Measurements from ENCODE around the gene BMP15. TPM values are rescaled to one million over a fixed set of nuclear protein-coding genes. Genes with fewer than 3 reads are reported as not detected.

The BMP15 gene
- total RNA-seq, 2 donors from 2014 or later, result not detected

DNA sequence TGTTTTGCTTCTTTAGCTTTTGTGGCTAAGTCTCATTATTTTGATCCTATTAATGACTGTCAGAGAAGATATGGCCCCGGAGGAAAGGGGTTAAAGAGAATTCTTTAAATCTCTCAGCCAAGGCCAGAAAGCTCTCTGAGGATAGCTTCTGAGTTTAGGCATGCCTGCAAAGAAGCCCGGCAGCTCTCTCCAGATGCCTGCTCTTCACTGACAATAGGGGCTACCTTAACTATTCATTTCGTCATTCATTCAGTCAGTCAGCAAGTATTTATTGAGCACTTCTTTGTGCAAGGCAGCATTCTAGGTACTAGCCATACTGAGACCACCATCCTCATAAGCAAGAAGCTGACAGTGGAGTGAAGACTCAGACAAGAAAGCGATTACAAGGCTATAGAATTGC is 34.0 kb upstream of the BMP15 start:
- no peak for DNase-seq (ENCODE audit: low spot score)
- H3K36me3 ChIP-seq, result no peaks in the 10 kb centered on the region
- H3K4me1 ChIP-seq (replicated peaks), result no peaks in the 10 kb centered on the region

DNA sequence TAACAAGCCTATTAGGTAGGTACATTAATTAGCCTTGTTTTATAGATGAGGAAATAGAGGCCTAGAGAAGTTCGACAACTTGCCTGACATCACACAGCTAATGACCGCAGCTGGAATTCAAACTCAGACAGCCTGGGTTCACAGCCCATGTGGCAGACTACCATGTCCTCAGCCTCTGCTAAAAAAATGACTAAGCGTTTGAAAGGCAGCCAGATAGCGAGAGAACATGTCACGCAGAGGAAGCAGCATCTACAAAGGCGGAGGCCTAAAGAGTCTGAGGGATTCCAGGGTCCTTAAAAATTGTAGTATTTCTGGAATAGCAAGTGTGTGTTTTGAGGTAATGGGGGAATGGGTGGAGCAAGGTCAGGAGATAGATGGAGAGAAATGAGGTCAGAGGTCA is 33.2 kb upstream of the BMP15 start:
- H3K4me1 ChIP-seq (replicated peaks), result no peaks in the 10 kb centered on the region
- TF ChIP-seq, protein P1, sequence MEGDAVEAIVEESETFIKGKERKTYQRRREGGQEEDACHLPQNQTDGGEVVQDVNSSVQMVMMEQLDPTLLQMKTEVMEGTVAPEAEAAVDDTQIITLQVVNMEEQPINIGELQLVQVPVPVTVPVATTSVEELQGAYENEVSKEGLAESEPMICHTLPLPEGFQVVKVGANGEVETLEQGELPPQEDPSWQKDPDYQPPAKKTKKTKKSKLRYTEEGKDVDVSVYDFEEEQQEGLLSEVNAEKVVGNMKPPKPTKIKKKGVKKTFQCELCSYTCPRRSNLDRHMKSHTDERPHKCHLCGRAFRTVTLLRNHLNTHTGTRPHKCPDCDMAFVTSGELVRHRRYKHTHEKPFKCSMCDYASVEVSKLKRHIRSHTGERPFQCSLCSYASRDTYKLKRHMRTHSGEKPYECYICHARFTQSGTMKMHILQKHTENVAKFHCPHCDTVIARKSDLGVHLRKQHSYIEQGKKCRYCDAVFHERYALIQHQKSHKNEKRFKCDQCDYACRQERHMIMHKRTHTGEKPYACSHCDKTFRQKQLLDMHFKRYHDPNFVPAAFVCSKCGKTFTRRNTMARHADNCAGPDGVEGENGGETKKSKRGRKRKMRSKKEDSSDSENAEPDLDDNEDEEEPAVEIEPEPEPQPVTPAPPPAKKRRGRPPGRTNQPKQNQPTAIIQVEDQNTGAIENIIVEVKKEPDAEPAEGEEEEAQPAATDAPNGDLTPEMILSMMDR (IDR thresholded peaks at IDR 0.05), result no peak
- TF ChIP-seq POLR2A (IDR thresholded peaks at IDR 0.05) (no peak), POLR2AphosphoS5 (IDR thresholded peaks at IDR 0.05) (no peak)
- no peak overlapping the region for H3K4me3 ChIP-seq
- no peaks in the 10 kb centered on the region for H3K27me3 ChIP-seq (replicated peaks; ENCODE audit: insufficient read depth)
- WGBS, result 80% methylated on average over 6 of the region's 6 CpGs
- intact Hi-C loops (cut with DNase I), result no loop called here
- H3K36me3 ChIP-seq, result no peaks in the 10 kb centered on the region
- H3K27ac ChIP-seq, result no peak overlapping the region
- no peak for DNase-seq (ENCODE audit: low spot score)
- H3K9me3 ChIP-seq, result no peaks in the 10 kb centered on the region

More for the DNA sequence above, 34.0 kb upstream of the BMP15 start:
- no peaks in the 10 kb centered on the region for H3K9me3 ChIP-seq
- intact Hi-C loops (cut with DNase I), result no loop called here
- 51% methylated on average over 4 of the region's 4 CpGs for WGBS
- no peaks in the 10 kb centered on the region for H3K27me3 ChIP-seq (replicated peaks; ENCODE audit: insufficient read depth)
- no peak overlapping the region for H3K4me3 ChIP-seq
- TF ChIP-seq POLR2A (IDR thresholded peaks at IDR 0.05), result no peak
- TF ChIP-seq POLR2AphosphoS5 (IDR thresholded peaks at IDR 0.05), result no peak
- TF ChIP-seq, protein P1 (IDR thresholded peaks at IDR 0.05), result no peak
- H3K27ac ChIP-seq, result no peak overlapping the region

DNA sequence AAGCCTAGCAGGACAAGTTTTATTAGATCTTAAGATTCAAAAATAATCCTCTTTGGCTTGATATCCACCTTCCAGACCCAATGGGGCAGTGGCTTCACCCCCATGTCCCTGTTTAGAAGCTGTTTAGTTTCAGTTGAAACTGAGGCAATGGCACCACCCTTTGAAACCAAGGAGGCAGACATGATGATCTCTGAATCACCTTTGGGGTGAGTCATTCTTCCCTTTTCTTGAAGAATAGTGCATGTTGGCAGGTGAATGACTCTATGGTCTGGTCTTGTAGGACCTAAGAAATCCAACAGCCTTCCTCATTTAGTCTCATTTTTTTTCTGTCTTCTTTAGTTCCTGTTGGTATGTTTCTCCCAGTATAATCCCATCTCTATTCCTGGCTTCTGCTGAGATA is 29.5 kb upstream of the BMP15 start:
- intact Hi-C loops (cut with DNase I), result no loop called here
- Histone ChIP-seq H3K4me3 (no peak overlapping the region), H3K36me3 (no peaks in the 10 kb centered on the region), H3K27ac (no peak overlapping the region), H3K4me1 (replicated peaks) (no peaks in the 10 kb centered on the region), H3K9me3 (no peaks in the 10 kb centered on the region), H3K27me3 (replicated peaks; ENCODE audit: insufficient read depth) (no peaks in the 10 kb centered on the region)
- DNase-seq (ENCODE audit: low spot score), result no peak
- TF ChIP-seq POLR2A (IDR thresholded peaks at IDR 0.05) (no peak), POLR2AphosphoS5 (IDR thresholded peaks at IDR 0.05) (no peak)
- TF ChIP-seq, protein P1 (IDR thresholded peaks at IDR 0.05), result no peak

DNA sequence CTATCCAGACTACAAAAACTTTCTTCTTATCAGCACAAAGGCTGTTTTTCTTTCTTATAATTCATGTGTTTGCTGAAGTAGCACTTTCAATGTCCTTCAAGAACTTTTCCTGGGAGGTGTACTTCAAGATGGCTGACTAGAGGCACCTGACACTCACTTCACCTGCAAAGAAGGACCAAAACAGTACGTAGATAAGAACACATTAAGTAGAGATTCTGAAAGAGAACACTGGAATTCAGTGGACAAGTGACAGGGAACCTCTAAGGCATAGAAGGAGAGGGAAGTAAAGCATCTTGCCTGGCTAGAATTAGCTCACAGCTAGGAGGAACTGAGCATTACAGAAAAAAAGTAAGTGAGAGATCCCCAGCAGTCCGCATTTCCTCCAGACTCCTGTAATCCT is 21.7 kb upstream of the BMP15 start:
- Histone ChIP-seq H3K36me3 (no peaks in the 10 kb centered on the region), H3K4me1 (replicated peaks) (no peaks in the 10 kb centered on the region), H3K9me3 (no peaks in the 10 kb centered on the region), H3K27me3 (replicated peaks; ENCODE audit: insufficient read depth) (no peaks in the 10 kb centered on the region), H3K27ac (no peak overlapping the region), H3K4me3 (no peak overlapping the region)
- intact Hi-C loops (cut with DNase I), result no loop called here
- 90% methylated on average over 2 of the region's 2 CpGs for WGBS
- TF ChIP-seq POLR2AphosphoS5 (IDR thresholded peaks at IDR 0.05) (no peak), POLR2A (IDR thresholded peaks at IDR 0.05) (no peak)
- TF ChIP-seq, protein P1 (IDR thresholded peaks at IDR 0.05), result no peak
- DNase-seq (ENCODE audit: low spot score), result no peak

DNA sequence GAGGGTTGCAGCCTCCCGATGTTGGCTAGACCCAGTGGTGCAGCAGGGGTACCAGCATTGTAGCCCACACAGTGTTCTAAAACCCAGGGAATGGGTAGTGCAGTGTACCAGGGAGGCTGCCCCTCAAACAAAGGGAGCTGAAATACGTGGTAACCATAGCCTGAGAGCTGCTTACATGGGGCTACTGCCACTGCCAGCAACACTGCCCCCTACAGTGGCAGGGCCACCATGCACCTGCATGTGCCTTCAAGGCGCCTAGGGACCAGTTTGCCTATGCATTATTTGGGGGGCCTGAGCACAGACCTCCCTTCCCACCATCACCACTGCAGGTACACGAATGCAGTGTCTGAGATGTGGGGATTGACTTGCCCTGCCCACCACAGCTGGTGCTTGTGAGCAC is 21.0 kb upstream of the BMP15 start:
- Histone ChIP-seq H3K9me3 (no peaks in the 10 kb centered on the region), H3K27me3 (replicated peaks; ENCODE audit: insufficient read depth) (no peaks in the 10 kb centered on the region), H3K27ac (no peak overlapping the region), H3K36me3 (no peaks in the 10 kb centered on the region), H3K4me3 (no peak overlapping the region), H3K4me1 (replicated peaks) (no peaks in the 10 kb centered on the region)
- DNase-seq (ENCODE audit: low spot score), result no peak
- TF ChIP-seq, protein P1 (IDR thresholded peaks at IDR 0.05), result no peak
- no peak for TF ChIP-seq POLR2A (IDR thresholded peaks at IDR 0.05)
- TF ChIP-seq POLR2AphosphoS5 (IDR thresholded peaks at IDR 0.05), result no peak
- intact Hi-C loops (cut with DNase I), result no loop called here
- no CpG with 5 or more reads among the region's 4 CpGs for WGBS
